KG1 (cell line): Measurements from ENCODE around the gene KIFC3.
"Not testable (repeated sequence)": the region's sequence is repeated elsewhere in the genome, so short reads cannot be mapped to it uniquely, and the experiment has no call there.

Experiments used
- DNase-seq: peaks from one replicate; lab custom pipeline; 2025; lab: John Stamatoyannopoulos, UW

KIFC3 gene

DNA sequence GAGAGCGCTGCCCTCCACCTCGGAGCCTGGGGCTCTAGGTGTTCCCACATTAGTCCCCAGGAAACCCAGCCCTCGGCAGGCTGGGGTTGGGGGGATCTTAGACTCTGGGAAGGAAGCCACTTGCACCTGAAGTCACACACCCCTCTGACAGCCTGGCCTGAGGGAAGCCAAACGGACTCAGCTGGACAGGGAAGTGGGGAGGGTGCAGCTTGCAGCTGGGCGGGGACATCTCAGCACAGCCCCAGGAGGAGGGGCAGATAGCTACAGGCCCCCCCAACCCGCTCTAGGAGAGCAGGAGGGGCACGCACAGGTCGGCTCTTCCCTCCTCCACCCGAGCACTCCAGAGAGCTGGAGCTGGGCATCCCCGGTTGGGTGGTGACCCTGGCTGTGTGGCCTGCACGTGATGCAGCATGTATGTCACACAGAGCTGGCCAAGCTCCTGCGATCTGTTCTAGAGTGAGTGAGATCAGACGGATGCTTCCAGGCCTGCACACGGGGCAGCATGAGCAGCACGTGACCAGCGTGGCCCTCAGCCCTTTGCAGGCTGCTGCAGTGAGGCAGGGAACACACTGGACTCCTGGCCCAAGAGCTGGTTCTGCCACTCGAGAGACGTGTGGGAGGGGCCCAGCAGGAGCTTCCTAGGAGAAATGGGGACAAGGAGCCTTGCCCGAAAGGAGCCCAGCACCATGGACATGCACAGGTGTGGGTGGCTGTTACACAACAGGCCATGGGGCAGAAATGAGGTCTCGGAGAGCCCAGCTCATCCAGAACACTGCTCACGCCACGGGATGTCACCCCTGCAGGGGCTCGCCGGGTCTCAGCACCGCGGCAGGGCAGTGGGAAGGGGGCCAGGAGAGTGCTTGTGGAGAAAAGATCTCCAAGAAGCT lies 15.4 kb downstream of the KIFC3 start:
- DNase-seq = no peak

DNA sequence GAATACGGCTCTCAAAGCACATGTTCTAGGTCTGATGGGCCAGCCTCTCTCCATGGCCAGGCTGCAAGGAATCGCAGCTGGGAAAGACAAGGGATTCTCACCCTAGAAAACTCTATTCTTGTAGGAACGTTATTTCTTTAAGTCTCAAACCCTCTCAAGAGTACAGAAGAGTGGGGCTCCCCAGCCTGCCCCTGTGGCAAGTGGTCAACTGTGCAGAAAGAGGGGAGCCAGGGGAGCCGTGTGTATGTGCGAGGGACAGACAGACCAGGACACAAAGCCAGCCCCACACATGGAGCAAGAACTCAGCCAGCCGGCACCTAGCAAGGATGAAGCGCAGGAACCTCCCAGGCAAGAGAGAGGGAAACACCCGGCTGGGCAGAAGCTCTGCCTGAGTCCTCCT lies 16.4 kb downstream of the KIFC3 start:
- no peak for DNase-seq

DNA sequence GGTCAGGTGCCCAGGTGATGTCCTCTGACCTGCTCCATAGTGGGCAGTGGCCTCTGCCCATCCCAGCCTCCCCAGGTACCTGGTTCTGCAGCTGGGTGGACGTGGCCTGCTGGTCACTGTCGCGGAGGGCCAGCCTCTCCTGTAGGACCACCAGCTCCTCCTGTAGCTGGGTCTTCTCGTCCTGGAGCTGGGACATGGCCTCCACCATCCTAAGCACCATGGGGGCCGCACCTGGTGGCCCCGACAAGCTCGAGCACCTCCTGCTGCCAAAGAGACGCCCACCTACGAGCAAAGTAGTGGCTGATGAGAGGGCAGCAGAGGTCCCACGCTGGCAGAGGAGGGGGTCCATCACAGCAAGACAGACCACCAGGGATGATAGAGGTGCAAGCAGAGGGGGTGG lies 16.9 kb downstream of the KIFC3 start:
- DNase-seq = no peak

DNA sequence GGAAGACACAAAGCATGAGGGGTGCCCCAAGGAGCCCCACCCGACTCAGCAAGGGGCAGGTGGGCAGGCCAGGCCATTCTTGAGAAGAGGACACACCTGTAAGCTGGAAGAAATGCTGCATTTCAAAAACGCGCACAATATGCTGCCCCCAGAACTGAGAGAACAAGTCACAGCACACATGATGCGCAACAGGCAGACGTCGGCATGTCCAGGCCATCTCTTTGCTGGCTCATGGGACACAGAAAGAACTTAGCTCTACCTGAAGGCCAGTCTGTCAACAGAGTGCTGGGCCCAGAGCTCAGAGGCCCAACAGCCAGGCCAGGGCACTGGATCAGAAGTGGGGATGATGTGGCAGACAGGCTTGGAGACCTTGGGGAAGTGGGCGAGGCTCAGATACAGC lies 18.0 kb downstream of the KIFC3 start:
- DNase-seq = no peak

DNA sequence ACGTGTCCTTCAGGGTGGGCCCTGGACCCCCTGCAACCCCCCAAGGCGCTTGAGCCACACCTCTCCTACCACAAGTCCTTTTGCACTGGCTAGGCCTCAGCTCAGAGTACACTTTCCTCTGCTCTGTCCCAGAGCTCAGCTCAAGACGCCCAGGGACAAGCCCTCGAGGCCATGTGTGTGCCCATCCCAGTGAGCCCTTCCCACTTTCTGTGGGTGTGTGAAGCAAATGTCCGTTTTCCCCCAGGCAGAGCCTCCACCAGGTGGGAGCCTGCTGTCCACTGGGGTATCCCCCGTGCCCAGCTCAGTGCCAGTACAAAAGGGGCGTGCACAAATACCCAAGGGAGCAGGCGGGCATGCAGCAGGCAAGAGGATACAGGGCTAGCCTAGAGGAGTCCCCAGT lies 18.4 kb downstream of the KIFC3 start:
- no peak for DNase-seq

DNA sequence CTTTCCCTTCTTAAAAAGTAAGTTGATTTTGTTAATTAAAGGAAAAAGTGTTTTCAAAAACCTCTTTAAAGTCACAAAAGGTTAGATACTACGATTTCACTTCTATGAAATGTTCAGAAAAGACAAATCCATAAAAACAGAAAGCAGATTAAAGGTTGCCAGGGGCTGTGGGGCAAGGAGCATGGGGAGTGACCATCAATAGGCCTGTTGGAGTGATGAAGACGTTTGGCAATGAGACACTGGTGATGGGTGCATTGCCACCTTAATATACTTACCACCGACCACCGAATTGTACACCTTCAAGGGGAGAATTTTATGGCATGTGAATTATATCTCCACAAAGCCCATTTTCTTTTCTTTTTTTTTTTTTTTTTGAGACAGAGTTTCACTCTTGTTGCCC lies 19.2 kb downstream of the KIFC3 start:
- no peak for DNase-seq

DNA sequence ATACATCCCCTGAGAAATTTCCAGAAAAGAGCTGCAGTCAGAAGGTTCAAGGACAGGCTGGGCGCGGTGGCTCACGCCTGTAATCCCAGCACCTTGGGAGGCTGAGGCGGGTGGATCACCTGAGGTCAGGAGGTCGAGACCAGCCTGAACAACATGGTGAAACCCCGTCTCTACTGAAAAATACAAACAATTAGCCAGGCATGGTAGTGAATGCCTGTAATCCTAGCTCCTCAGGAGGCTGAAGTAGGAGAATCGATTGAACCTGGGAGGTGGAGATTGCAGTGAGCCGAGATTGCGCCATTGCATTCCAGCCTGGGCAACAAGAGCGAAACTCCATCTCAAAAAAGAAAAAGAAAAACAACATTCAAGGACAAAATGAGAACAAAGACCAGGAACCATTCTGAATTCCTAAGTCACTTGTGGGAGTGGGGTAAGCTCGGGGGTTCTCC lies 19.7 kb downstream of the KIFC3 start:
- DNase-seq = not testable (repeated sequence)

DNA sequence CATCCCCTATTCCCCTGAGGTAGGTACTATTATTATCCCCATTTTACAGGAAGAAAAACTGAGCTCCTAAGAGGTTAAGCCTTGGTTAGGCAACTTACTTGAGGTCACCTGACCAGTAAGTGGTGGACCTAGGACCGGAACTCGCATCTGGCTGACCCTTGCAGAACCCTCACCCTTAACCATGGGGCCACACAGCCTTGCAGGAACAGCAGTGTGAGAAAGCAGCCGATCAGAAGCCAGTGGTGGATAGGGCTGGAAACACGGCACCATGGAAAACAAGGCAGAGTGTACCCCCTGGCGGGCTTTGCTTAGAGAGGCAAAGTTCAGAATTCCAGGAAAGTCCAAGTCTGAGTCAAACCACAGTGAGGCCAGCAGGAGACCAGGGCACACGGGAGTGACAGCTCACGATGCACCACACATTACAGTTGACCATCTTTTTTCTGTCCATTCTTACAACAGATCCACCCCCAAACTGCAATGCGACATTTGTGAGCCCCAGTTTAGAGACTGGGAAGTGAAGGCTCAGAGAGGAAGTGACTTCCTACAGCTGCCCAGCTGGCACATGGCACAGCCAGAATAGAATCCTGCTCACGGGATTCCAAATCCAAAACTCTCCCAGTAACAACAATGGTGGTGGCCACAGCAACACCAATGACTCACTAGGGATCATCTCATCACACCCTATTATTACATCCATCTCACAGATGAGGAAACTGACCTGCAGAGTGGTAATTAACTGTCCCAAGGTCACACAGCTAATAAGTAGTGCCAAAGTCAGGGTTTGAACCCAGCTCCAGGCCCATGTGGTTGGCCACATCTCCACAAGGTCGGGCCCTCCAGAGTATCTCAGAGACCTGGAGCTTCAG lies 20.3 kb downstream of the KIFC3 start:
- DNase-seq = no peak

DNA sequence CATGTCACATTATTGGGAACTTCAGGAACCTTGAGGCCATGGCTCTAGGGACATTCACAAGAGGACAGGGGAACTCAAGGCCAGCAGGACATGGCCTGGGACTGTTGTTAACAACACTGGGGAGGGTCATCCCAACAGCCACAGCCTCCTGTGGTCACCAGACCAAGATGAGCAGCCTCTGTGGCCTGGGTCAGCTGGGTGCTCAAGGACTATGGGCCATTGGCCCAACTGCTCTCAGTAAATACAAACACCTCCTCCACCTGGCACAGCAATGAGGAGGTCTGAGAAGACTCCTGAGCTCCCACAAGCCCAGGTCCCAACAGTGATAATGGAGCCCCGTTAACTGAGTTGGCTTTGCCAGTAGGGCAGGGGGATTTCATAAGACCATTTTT lies 20.9 kb downstream of the KIFC3 start:
- no peak for DNase-seq

DNA sequence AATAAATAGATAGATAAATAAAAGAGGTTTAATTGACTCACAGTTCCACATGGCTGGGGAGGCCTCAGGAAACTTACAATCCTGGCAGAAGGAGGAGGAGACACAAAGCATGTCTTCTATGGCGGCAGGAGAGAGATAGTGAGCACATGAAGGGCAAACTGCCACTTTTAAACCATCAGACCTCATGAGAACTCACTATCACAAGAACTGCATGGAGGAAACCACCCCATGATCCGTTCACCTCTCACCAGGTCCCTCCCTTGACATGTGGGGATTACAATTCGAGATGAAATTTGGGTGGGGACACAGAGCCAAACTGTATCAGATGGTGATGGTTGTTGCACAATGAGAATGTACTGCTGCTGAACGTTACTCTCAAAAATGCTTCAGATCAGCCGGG lies 22.5 kb downstream of the KIFC3 start:
- not testable (repeated sequence) for DNase-seq

DNA sequence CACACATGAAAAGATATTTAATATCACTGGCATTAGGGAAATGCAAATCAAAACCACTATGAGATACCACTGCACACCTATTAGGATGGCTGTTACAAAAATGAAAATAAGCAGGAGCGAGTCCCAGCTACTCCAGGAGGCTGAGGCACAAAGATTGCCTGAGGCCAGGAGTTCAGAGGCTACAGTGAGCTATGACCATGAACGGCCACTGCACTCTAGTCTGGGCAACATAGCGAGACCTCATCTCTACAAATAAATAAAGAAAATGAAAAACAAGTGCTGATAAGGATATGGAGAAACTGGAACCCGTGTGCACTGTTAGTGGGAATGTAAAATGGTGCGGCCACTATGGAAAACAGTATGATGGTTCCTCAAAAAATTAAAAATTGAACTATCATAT lies 23.6 kb downstream of the KIFC3 start:
- no peak for DNase-seq

DNA sequence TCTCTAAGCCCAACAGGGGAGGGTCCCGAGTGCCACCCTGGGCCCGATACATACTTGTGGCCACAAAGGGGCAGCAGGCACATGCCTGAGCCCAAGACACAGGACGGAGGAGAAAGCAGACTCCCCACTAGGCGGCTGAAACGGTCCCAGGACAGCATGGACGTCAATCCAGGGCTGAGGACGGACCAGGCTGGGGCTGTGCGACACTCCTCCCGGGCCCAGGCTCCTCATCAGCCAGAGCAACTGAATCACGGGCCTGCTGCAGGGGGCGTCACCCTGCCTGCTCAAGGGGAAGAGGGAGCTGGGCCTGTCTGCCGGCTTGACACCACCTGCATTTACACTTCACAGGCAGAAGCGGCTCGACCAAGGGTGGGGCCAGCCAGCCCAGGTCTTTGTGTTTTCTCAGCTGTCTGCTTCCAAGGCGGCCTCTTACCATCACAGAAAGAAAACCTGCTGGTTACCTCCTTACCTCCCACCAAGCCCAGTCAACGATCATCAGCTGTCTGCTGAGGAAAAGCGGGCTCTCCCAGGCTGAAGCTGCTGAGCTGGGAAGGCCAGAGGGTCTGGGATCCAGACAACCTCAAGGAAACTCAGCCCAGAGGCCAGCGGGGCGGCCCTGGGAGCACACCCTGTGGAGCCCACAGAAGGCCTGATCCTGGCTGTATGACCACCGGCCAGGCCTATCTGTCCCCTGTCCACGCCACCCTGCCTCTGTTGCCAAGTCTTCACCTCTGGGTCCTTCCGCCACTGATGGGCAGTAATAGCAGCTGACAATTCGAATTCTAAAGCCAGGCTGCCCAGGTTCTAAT lies 26.4 kb downstream of the KIFC3 start:
- DNase-seq = no peak

DNA sequence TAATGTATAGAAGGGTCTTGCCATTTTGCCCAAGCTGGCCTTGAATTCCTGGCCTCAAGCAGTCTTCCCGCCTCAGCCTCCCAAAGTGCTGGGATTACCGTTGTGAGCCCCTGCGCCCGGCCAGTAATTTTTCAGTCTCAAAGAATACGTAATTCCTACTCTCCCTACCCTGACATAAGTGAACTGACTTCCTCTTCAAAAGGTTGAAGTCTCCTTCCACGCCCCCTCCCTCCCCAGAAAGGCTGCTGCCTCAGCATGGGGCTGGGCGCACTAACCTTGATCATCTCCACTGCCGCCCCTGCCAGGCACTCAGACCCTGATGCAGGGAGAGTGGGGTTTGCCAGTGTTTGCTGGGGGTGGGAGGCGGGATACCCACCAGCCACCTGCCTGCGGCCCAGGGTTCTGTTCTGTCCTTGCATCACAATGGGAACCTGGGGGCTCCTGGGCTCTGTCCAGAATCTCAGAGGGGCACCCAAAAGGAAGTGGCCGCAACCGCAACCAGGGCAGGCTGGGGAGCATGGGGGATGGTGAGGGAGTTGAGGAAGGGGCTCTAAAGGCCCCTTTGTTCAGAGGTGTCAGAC lies 27.5 kb downstream of the KIFC3 start:
- no peak for DNase-seq

DNA sequence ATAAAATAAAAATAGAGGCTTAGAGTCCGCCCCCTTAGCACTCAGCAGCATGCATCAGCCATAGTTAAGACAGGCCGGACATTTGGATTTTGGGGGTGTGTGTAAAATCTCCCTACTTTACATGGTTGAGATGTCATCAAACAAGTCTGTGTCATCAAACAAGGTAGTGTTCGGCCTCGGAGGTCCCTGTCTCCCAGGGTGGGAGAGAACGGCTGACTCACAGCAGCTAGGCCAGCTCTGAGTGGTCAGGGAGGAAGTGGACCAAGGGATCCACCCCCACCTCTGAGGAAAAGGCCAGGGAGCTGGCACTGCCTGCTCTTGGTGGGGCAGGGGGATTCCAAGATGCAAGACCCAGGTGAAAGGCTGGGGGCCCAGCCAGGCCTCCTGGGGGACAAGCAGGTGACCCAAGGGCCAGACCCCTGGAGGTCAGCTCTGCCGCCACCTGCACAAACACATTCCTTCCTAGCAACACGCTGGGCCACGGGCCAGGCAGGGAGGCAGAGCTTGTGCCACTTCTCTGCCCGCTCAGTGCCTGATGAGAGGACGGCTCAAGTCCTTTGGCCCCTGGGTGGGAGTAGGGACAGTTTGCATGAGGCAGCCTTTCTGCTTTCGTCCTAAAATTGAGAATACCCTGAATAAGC lies 28.5 kb downstream of the KIFC3 start:
- no peak for DNase-seq

DNA sequence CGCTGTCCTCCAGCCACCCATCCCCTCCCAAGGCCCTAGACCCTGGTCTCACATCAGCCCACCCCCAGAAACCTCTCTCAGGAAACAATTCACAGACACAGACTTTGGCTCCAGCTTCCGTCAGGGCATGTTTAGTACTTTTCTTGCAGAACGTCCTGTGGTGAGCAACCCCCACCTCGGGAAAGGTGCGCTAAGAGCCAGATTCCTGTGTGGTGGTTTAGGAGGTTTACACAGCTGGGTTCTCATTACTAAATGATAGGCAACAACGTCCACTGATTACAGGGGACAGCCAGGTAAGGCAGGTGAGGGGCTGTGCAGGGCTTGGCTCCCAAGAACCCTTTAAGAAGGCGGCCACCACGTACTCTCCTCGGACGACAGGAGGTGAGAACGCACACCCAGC lies 29.3 kb downstream of the KIFC3 start:
- no peak for DNase-seq

DNA sequence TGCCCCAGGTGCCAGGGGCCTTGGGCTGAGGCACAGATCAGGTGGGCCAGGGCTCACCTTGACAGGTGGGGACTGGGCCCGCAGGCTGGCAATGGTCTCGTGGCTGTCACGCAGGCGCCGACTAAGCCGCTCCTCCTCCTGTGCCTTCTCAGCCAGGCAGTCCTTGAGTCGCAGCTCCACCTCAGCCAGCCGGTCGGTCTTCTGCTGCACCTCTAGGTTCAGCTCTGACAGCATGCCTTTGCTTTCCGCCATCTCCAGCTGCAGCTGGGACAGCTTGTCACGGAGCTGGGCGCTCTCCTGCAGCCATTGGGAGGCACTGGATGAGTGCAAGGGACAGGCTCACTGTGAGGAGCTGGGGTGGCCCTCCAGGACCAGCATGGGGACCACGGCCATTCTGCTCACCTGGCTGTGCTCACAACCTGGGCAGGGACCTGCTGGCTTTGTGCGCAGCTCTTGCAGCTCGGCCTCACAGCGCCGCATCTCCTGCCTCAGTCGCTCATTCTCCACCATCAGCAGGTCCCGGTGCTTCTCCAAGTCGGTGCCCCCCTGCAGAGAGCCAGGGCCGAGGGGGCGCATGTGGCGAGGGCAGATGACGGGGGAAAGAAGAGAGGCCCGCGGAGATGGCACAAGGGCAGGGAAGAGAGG lies 31.0 kb downstream of the KIFC3 start:
- DNase-seq = no peak

DNA sequence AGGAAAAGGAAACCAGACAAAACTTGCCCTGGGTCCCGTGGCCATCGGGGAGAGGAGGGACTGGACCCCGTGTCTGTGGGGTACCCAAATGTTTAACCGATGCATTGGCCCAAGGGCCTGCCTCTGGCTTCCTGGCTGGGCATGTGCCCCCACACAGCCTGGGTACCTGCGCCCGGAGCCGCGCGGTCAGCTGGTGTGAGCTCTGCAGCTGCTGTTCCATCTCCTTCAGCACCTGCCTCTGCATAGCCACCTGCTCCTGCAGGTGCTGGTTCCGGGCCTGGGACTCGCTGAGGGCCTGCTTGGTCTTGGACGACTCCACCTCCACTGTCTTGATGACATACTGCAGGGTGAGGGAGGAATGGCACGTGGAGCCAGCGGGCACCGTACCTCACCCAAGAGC lies 31.9 kb downstream of the KIFC3 start:
- no peak for DNase-seq

DNA sequence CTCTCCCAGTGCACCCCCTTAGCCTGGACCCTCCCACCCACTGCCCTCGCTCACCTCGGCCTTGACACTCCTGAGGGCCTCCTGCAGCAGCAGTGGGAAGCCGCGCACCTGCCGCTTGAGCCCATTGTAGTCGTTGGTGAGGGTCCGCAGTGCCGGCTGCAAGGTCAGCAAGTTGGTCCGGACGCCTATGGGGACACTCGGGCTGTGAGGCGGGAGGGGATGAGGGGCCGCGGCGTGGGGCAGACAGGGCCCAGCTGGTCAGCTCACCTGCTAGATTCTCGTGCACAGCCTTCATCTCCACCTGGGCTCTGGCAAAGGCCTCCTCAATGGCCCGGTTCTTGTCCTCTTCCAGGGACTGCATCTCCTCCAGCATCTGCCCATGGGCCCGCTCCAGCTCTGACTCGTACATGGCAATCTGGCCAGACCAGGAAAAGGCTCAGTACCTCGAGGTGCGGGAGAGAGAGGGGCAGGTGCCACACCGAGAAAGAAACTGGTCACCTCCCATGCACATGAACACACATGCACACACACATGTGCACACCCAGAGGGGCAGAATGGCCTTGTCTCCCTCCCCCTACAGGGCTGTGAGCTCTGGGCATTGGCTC lies 32.6 kb downstream of the KIFC3 start:
- DNase-seq = no peak

DNA sequence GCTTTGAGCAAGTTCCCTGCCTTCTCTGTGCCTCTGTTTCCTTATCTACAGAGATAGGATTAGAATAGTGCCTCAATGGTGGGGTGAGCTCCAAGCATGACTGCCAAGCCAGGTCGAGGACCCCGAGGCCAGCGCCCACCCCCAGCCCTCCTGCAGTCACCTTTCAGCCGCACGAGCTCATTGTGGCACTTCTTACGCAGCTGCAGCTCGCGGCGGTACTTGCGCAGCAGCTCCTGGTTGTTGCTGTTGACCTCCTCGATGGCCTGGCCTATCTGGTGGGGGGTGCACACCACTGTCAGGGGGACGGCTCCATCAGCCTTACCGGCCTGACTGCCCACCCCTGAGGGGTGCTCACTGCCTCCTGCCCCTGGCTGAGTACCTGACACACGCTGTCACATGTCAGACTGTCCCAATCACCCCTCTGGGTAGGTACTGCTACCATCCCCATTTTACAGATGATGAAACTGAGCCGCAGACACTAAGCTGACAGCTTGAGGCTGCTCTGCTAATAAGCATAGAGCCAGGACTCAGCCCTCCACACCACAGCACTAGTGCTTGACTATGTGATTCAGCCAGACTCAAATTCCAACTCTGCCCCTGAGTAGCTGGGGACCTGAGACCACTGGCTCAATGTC lies 35.5 kb downstream of the KIFC3 start:
- no peak for DNase-seq

DNA sequence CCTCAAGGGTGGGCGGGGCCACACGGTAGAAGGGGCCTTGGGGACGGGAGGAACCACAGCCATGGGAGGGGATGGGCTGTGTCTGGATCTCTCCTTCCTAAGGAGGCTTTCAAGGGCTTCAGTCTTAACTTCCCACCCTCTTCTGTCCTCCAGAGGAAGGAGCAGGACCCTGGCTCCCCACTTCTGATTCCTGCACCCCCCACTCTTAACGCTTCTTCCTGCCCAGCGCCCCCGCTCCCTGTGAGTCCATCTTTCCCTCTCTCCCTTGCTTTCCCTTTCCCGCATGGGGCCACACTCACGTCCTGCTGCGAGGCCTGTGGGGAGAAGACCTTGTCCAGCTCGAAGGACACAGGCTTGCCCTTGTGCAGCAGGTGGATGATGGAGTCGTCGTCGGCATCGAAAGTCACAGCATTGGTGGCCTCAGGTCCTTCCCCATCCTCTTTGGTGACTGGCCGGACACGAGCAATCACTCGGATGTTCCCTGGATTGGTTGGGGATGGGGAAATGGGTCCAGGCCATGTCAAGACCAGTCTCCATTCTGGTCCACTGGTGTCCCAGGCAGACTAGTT lies 37.0 kb downstream of the KIFC3 start:
- DNase-seq = no peak
